GM19240 (cell line): Measurements from ENCODE around the gene ALMS1.
"Not testable (repeated sequence)": the region's sequence is repeated elsewhere in the genome, so short reads cannot be mapped to it uniquely, and the experiment has no call there.

Experiments
- DNase-seq: peaks from one replicate; pipeline ENCODE4 v3.0.0; 2011; ENCODE audit warnings: low spot score; ENCODE audit not compliant: insufficient read length

Gene ALMS1

GRCh38 chr2:73614105-73614504 lies 228.5 kb downstream of the ALMS1 start:
- DNase-seq: no peak

- DNase-seq: no peak
Measured at GRCh38 chr2:73614997-73615396, 229.4 kb downstream of the ALMS1 start.

- not testable (repeated sequence) for DNase-seq
Measured at GRCh38 chr2:73619925-73620324, 234.3 kb downstream of the ALMS1 start.

- DNase-seq: not testable (repeated sequence)
Measured at GRCh38 chr2:73624036-73624435, 238.4 kb downstream of the ALMS1 start.

- not testable (repeated sequence) for DNase-seq
Measured at GRCh38 chr2:73624625-73625024, 239.0 kb downstream of the ALMS1 start.

- DNase-seq: not testable (repeated sequence)
Measured at GRCh38 chr2:73626237-73626636, 240.6 kb downstream of the ALMS1 start.

- DNase-seq: not testable (repeated sequence)
Measured at GRCh38 chr2:73628493-73628892, 242.9 kb downstream of the ALMS1 start.

- DNase-seq: not testable (repeated sequence)
Measured at GRCh38 chr2:73630662-73631266, 245.1 kb downstream of the ALMS1 start.

- DNase-seq: not testable (repeated sequence)
Measured at GRCh38 chr2:73636977-73637376, 251.3 kb downstream of the ALMS1 start.

- no peak for DNase-seq
Measured at GRCh38 chr2:73638429-73638828, 252.8 kb downstream of the ALMS1 start.

- no peak for DNase-seq
Measured at GRCh38 chr2:73640511-73640911, 254.9 kb downstream of the ALMS1 start.

- no peak for DNase-seq
Measured at GRCh38 chr2:73640946-73641766, 255.5 kb downstream of the ALMS1 start.

- no peak for DNase-seq
Measured at GRCh38 chr2:73641767-73642062, 256.1 kb downstream of the ALMS1 start.

- no peak for DNase-seq
Measured at GRCh38 chr2:73642338-73643018, 256.8 kb downstream of the ALMS1 start, which contains the start of gene NAT8. NAT8 (minus strand) TSS chr2:73642422; CDS start chr2:73641628, 794 bp downstream.

- DNase-seq: not testable (repeated sequence)
Measured at GRCh38 chr2:73647690-73648089, 262.1 kb downstream of the ALMS1 start.

- DNase-seq: no peak
Measured at GRCh38 chr2:73651591-73652230, 266.1 kb downstream of the ALMS1 start.

GRCh38 chr2:73652348-73652747 lies 266.7 kb downstream of the ALMS1 start:
- DNase-seq: no peak

- no peak for DNase-seq
Measured at GRCh38 chr2:73654175-73654574, 268.5 kb downstream of the ALMS1 start.
